Measurements from ENCODE around the gene FBXW11. TPM values are rescaled to one million over a fixed set of nuclear protein-coding genes. Genes with fewer than 3 reads are reported as not detected.

FBXW11 gene
- total RNA-seq, 1 experiment from 2014 or later: 85.3 TPM

DNA sequence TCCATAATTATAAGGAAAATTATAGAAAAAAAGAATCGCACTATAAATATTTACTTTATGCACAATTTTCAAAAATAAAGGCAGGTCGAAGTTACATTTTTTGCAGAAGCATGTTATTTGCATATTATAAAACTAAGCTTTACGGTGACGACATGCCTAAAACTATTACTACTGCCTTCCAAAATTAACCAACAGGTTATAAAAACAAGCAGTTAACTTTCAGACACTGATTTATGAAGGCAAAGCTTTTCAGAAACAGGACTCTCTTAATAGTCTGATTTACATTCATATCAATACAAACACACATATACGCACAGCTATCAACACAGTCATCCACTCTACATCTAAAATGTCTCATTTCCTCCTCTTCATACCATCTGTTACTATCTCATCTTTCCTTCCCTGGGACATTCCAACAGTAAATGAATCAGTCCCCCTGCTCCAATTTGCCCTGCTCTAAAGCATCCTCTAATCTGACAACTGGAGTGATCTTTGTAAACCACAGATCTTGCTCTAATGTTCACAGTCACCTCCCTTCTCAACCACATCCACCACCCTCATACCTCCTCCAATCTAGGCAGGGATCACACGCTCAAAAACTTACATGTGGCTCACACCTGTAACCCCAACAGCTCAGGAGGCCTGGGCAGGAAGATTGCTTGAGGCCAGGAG lies 21.6 kb downstream of the FBXW11 start:
- Mint-ChIP-seq H3K27me3 (ENCODE audit: low read depth) (no peaks in the 10 kb centered on the region), H3K36me3 (ENCODE audit: insufficient read depth in 1 of 3, low read depth in 3 of 3) (peaks cover 7 to 17% (median 16%) of the 10 kb centered on the region in 3 experiments), H3K4me1 (peaks cover 67 to 70% of the 10 kb centered on the region in 2 experiments), H3K9me3 (peaks cover 2 to 4% of the 10 kb centered on the region in 2 experiments), H3K4me3 (no peak overlapping the region), H3K27ac (peak overlapping the region in 1 of 3 experiments; percentile 26; a peak in 3 of 7 replicates)
- H3K18ac ChIP-seq (ENCODE audit: insufficient read length, low read depth, low read length): peak overlapping the region; percentile 25
- H3K27ac ChIP-seq (ENCODE audit: insufficient read length, low read depth, low read length): no peak overlapping the region
- peaks cover 25% of the 10 kb centered on the region; the same call in 1 of the 2 replicates for H3K4me1 ChIP-seq (ENCODE audit: insufficient read depth, low read length)
- H3K9me3 ChIP-seq (ENCODE audit: control insufficient read depth, low read depth, low read length): no peaks in the 10 kb centered on the region
- H3K23ac ChIP-seq (ENCODE audit: insufficient read length, low read depth, low read length): no peak overlapping the region
- no peak overlapping the region for H2AK5ac ChIP-seq (ENCODE audit: insufficient read length, low read length)
- no peak overlapping the region for H4K5ac ChIP-seq (ENCODE audit: insufficient read length, low read depth, low read length)
- TF ChIP-seq, protein P1, sequence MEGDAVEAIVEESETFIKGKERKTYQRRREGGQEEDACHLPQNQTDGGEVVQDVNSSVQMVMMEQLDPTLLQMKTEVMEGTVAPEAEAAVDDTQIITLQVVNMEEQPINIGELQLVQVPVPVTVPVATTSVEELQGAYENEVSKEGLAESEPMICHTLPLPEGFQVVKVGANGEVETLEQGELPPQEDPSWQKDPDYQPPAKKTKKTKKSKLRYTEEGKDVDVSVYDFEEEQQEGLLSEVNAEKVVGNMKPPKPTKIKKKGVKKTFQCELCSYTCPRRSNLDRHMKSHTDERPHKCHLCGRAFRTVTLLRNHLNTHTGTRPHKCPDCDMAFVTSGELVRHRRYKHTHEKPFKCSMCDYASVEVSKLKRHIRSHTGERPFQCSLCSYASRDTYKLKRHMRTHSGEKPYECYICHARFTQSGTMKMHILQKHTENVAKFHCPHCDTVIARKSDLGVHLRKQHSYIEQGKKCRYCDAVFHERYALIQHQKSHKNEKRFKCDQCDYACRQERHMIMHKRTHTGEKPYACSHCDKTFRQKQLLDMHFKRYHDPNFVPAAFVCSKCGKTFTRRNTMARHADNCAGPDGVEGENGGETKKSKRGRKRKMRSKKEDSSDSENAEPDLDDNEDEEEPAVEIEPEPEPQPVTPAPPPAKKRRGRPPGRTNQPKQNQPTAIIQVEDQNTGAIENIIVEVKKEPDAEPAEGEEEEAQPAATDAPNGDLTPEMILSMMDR (conservative IDR thresholded peaks at IDR 0.05): no peak
- no peak overlapping the region for H2BK120ac ChIP-seq (ENCODE audit: low read depth, low read length, poor library complexity, severe bottlenecking)
- H3K27me3 ChIP-seq (ENCODE audit: insufficient read depth, low read length): no peaks in the 10 kb centered on the region
- no peak overlapping the region for H3K9ac ChIP-seq (ENCODE audit: extremely low read depth, insufficient read length, low read length)
- no peak overlapping the region for H2AFZ ChIP-seq (ENCODE audit: low read length)
- H4K8ac ChIP-seq (replicated peaks; ENCODE audit: insufficient read length, low read depth, low read length): no peak overlapping the region
- no peak overlapping the region for H3K56ac ChIP-seq (ENCODE audit: insufficient read length, low read depth, low read length)
- H3K79me2 ChIP-seq (ENCODE audit: insufficient read depth, low read length): peaks cover 44% of the 10 kb centered on the region; the same call in 1 of the 2 replicates
- H3K14ac ChIP-seq (ENCODE audit: insufficient read depth, low read length): no peak overlapping the region
- H3T11ph ChIP-seq (ENCODE audit: low read length): no peak overlapping the region
- H3K4ac ChIP-seq (ENCODE audit: low read depth, low read length): no peak overlapping the region
- DNase-seq: no peak
- H2BK5ac ChIP-seq (ENCODE audit: insufficient read length, low read length): no peak overlapping the region
- H2BK15ac ChIP-seq (ENCODE audit: low read depth, low read length): no peak overlapping the region
- no peaks in the 10 kb centered on the region for H3K79me1 ChIP-seq (ENCODE audit: insufficient read depth, low read depth, low read length, poor library complexity, severe bottlenecking)
- H2BK12ac ChIP-seq (ENCODE audit: insufficient read length, low read depth, low read length): peak overlapping the region; percentile 57
- H4K20me1 ChIP-seq (ENCODE audit: control insufficient read depth, insufficient read depth, insufficient read length): peaks cover 4% of the 10 kb centered on the region
- peaks cover 3% of the 10 kb centered on the region for H3K23me2 ChIP-seq (ENCODE audit: insufficient read length, low read depth, low read length, poor library complexity, severe bottlenecking)
- WGBS (ENCODE audit: extremely low coverage, insufficient read length, low lambda C conversion rate): 100% methylated on average over 1 of the region's 6 CpGs
- no peak overlapping the region for H4K91ac ChIP-seq (ENCODE audit: insufficient read length, low read depth, low read length)
- no peak overlapping the region for H3K4me2 ChIP-seq (ENCODE audit: insufficient read depth, insufficient read length, low read length)
- no peak overlapping the region for H2BK20ac ChIP-seq (ENCODE audit: low read depth, low read length, poor library complexity, severe bottlenecking)
